H54 (cell line): ENCODE results near the gene OR10H2.
"Not testable (repeated sequence)": the region's sequence is repeated elsewhere in the genome, so short reads cannot be mapped to it uniquely, and the experiment has no call there.

Experiments used
- DNase-seq: peaks from one replicate; pipeline ENCODE4 v3.0.0; 2011; ENCODE audit warnings: low spot score, mixed read lengths; ENCODE audit not compliant: insufficient read length
- FAIRE-seq: peaks from 3 replicates; lab custom pipeline; 2011; peaks lifted over from hg19 to GRCh38; lab: Jason Lieb, UNC
- POLR2A ChIP-seq: IDR thresholded peaks from 2 replicates; pipeline ENCODE4 v1.6.1; 2011; ENCODE audit warnings: low read depth, mild to moderate bottlenecking, low read length

The OR10H2 gene, protein sequence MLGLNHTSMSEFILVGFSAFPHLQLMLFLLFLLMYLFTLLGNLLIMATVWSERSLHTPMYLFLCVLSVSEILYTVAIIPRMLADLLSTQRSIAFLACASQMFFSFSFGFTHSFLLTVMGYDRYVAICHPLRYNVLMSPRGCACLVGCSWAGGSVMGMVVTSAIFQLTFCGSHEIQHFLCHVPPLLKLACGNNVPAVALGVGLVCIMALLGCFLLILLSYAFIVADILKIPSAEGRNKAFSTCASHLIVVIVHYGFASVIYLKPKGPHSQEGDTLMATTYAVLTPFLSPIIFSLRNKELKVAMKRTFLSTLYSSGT

DNA sequence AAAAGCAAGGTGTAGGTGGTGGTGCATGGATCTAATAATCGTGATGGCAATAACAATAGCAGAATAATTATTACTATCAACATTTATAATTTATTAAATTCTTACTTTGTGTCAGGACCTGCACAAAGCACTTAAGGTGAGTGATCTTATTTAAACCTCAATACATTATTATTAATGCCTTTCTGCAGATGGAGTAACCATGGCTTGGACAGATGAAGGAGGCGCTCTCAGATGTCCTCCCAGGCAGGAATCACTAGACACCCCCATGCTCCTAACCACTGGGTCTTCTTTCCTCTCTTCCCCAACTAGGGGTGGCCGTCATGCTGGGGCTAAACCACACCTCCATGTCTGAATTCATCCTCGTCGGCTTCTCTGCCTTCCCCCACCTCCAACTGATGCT is at the start of gene OR10H2:
Gene OR10H2 (plus strand): TSS at position 301 of the 400 bp plus-strand sequence. CDS start 20 bp downstream, at position 321.
- no peak for DNase-seq
- no peak for FAIRE-seq

DNA sequence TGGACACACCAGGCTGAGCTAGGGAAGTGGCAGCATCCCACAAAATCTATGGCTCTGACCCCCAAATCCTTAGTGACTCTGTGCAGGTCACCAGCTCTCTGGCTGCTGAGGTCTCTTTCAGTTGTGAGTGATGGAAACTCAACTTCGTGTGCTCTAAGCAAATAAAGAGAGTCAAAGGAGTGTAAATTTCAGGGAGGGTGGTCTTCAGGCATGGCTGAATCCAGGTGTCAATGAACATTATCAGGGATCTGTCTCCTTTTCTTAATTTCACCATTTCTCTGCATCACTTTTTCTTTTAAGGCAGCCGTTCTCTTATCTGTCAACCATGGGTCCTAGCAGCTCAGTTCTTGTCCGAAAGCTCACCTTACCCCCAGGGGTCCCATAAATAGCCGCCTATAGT is 48.7 kb upstream of the OR10H2 start:
- no peak for FAIRE-seq

More for the DNA sequence above, at the start of gene OR10H2:
- TF ChIP-seq POLR2A: no peak

DNA sequence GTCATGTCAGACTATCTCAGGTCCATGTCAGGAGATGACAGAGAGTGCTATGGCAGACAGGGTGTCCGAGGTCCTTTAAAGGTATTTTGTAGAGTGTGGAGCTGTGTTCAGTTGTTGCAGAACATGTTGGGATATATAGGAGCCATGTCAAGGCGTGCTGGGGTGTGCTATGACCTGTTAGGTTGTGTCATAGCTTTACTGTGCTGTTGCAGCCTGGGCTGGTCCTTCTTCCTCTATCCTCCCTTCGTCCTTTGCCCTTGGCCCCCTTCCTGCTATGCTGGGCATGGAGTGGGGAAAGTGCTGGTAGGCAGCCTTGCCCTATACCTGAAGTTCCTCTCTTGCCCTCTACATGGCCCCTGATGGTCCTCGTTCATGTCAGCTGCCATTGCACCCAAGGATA is 48.0 kb upstream of the OR10H2 start:
- FAIRE-seq, DNase-seq: not testable (repeated sequence)

More for the DNA sequence above, 48.7 kb upstream of the OR10H2 start:
- TF ChIP-seq POLR2A: no peak
- DNase-seq: no peak

DNA sequence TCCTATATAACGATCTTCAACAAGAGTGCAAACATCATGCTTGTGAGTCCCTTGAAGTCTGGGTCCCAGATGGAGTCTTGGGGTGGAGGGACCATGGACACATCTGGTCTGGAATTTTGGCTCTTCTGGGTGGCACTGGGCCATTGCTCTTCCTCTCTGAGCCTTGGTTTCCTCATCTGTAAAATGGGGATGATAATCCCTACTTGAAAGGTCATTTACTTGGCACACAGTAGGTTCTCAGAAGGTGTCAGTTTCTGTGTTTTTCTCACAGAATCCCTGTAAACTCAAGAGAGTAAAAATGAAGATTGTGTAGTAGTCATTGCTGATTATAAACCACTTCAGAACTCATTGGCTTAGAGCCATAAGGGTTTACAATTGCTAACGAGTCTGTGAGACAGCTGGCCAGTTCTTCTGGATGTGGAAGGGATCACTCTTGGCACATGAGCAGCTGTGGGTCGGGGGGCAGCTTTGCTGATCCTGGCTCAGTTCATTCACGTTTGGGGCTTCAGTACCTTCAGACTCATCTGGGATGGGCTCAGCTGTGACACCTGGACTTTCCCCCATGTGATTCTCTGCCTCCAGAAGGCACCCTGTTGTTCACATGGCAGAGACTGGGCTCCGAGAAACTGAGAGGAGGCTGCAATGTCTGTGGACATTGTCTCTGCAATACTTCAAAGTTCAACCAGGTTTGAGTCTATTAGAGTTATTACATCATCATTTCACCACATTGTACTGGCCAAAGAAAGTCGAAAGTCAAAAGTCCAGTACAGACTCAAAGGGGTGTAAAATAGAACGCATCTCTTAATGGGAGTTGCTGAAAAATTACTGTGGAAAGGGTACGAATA is 47.1 kb upstream of the OR10H2 start:
- no peak for DNase-seq
- no peak for TF ChIP-seq POLR2A
- FAIRE-seq: no peak

DNA sequence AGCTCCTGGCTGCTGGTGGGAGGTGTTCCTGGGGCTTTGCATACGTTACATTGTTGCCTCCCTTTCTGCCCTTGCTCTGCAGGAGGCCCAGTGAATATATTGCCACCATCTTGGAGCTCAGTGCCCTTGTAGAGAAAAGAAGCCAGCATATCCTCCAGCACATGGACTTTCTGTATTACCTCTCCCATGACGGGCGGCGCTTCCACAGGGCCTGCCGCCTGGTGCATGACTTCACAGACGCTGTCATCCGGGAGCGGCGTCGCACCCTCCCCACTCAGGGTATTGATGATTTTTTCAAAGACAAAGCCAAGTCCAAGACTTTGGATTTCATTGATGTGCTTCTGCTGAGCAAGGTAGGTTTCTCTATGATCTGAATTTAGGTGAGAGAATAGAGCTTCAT is 44.4 kb upstream of the OR10H2 start:
- no peak for DNase-seq
- no peak for TF ChIP-seq POLR2A
- no peak for FAIRE-seq

DNA sequence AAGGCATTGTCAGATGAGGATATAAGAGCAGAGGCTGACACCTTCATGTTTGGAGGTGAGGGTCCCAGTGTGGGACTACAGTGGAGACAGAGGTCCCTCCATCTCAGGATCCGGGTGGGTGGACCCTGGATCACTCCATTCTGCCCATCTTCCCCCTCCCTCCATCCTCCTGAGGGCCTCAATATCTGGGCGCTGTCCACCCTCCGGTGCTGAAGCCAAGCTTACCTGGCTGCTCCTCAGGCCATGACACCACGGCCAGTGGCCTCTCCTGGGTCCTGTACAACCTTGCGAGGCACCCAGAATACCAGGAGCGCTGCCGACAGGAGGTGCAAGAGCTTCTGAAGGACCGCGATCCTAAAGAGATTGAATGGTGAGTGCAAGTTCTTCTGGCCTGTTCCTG is 43.0 kb upstream of the OR10H2 start:
- no peak for TF ChIP-seq POLR2A
- DNase-seq (no peak), FAIRE-seq (no peak)

DNA sequence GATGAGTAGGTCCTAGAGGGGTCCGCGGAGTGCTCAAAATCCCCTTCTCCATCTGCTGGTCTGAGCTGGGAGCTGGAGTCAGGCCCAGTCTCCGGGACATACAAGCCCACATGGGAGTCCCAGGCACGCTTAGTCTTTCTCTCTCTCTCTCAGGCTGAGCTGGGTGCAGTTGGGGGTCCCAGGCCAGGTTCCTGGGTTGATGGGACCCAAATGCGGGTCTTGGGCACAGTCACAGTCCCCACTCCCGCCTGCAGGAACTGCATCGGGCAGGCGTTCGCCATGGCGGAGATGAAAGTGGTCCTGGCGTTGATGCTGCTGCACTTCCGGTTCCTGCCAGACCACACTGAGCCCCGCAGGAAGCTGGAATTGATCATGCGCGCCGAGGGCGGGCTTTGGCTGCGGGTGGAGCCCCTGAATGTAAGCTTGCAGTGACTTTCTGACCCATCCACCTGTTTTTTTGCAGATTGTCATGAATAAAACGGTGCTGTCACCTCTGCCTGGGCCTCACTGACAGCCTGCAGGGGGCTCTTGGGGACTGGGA is 31.1 kb upstream of the OR10H2 start:
- no peak for TF ChIP-seq POLR2A
- DNase-seq: no peak
- FAIRE-seq: no peak

DNA sequence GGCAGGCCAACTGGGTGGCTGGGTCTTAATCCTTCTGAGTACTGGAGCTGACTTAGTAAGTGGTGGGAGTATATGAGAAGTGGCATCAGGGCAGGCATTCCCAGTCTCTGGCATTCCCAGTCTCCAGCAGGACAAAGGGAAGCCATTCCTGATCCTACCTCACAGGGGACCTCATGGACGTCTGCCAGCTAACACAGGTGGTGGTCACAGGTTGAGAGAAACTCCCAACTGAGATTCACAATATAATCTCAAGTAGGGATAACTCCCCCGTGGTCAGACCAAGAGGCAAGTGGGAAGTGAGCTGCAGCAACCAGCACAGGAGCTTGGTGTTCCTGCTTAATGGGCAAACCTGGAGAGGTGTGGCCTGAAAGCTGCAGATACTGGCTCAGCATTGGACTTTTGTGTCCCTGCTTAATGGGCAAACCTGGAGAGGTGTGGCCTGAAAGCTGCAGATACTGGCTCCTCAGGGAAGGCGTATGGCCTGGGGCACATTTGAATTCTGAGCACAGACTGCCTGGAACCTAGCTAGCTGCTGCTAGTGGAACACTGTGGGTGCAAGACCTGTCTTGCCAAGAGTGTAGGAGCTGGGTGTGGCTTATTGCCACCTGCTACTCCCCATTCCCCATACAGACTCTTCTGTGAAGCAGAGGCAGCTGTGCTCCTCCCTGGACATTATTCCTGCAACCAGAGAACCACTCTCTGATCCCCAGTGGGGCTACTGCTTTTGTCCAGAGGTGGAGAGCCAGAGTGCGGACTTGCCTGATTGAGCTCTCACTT is 25.9 kb upstream of the OR10H2 start:
- FAIRE-seq: peak; percentile 80
- no peak for TF ChIP-seq POLR2A

DNA sequence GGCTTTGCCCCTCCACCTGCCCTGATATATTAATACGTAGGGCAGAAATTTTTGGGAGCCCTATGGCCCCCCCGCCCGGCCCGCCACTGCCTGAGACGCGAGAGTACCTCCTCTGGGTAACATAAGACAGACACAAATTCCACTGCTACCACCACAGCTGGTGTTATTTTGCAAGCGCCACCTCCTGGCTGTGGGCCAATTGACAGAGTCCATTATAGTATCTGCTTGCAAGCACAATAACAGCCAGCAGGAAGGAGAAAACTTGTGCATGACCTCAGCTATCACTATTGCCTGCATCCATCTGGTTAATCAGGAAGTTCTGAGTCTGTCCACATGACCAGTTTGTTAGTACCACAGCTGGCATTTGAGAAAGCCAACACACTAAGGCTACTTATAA is 25.3 kb upstream of the OR10H2 start:
- FAIRE-seq (peak; percentile 90), DNase-seq (peak; percentile 23)
- no peak for TF ChIP-seq POLR2A

More for the DNA sequence above, 25.9 kb upstream of the OR10H2 start:
- DNase-seq: no peak

DNA sequence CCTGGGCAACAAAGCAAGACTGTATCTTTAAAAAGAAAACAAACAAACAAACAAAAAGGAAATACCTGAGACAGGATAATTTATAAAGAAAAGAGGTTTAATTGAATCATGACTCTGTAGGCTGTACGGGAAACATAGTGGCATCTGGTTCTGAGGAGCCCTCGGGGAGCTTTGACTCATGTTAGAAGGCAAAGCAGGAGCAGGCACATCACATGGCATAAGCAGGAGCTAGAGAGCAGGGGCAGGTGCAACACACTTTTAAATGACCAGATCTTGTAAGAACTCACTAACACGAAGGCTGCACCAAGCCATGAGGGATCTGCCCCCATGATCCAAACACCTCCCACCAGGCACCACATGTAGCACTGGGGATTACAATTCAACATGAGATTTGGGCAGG is 13.2 kb upstream of the OR10H2 start:
- FAIRE-seq: no peak
- no peak for DNase-seq
- TF ChIP-seq POLR2A: no peak

DNA sequence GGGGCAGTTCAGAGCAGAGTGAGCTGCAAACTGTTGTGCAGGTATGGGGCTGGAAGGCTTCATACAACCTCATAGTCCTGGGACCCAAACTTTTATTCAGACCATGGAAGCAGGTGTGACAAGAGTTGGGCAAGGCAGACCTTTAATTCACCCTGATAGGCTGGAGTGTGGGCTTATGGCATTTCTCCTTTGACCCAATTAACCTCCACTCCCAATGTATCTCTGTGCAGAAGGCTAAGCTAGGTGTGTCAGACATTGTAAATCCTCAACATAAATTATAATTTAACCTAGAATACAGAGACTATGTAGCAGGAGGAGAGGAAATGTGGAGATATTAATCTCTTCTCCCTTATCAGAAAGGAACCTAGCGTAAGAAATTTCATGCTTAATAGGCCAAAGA is 12.2 kb upstream of the OR10H2 start:
- TF ChIP-seq POLR2A: no peak
- DNase-seq: no peak
- FAIRE-seq: no peak

DNA sequence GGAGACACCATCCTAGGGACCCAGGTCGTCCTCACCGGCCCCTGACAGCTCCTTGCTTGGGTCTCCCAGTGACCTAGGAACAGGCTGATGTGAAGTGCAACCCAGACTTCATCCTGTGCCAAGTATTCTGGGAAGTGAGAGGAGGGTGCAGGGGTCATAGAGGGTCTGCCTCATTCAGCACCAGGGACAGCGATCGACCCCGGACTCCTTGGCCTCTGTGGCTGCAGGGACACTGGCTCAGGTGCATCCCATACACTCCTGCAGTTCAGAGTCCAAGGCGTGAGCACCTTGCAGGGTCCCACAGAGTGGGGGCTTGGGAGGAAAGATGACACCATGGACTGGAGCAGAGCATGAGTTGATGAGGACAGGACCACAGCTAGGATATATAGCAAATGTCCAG is 10.0 kb upstream of the OR10H2 start:
- FAIRE-seq: no peak

DNA sequence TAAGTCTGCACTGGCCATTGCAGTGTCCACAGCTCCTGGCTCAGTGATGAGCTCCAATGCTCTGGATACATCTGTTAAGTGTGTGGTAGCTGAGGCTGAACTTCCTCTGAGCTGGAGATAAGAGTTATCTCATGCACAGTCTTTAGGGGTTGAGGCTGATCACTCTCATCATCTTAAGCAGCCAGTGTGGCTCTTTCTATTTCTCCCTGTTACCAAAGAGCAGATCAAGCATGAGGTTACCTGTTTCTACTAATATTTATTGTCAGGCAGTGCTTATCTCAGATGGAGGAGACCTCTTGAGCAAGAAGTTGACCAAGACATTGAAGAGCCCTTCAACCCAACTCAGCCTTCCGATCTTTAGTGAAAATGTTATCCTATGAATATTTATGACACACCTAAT is 6.6 kb upstream of the OR10H2 start:
- no peak for FAIRE-seq
- no peak for TF ChIP-seq POLR2A
- DNase-seq: no peak

More for the DNA sequence above, 10.0 kb upstream of the OR10H2 start:
- TF ChIP-seq POLR2A: no peak
- no peak for DNase-seq
